H9 (cell line): ENCODE measurements around the gene SAC3D1. TPM values are rescaled to one million over a fixed set of nuclear protein-coding genes. Genes with fewer than 3 reads are reported as not detected.

ENCODE experiments used
- DNase-seq: peaks from one replicate; pipeline ENCODE4 v3.0.0-alpha.2; 2017
- H2AFZ ChIP-seq: one replicate; pipeline ENCODE4 v1.6.1; 2013; ENCODE audit warnings: mild to moderate bottlenecking, low read length, control low read depth, moderate library complexity
- H2AK5ac ChIP-seq: 2 replicates; pipeline ENCODE4 v1.6.1; 2013; ENCODE audit warnings: low read length, control low read depth, mixed read lengths; ENCODE audit not compliant: insufficient read length
- H2BK120ac ChIP-seq: one replicate; pipeline ENCODE4 v1.6.1; 2013; ENCODE audit warnings: low read depth, mild to moderate bottlenecking, low read length, control low read depth, inconsistent platforms; ENCODE audit not compliant: poor library complexity, severe bottlenecking
- H2BK12ac ChIP-seq: 2 replicates; pipeline ENCODE4 v1.6.1; 2013; ENCODE audit warnings: low read length, control low read depth, mixed read lengths, low read depth; ENCODE audit not compliant: insufficient read length
- H2BK15ac ChIP-seq: 2 replicates; pipeline ENCODE4 v1.6.1; 2013; ENCODE audit warnings: low read depth, low read length, control low read depth
- H2BK20ac ChIP-seq: one replicate; pipeline ENCODE4 v1.6.1; 2013; ENCODE audit warnings: low read depth, mild to moderate bottlenecking, low read length, control low read depth, inconsistent platforms; ENCODE audit not compliant: poor library complexity, severe bottlenecking
- H2BK5ac ChIP-seq: 2 replicates; pipeline ENCODE4 v1.6.1; 2013; ENCODE audit warnings: low read length, control low read depth, mixed read lengths; ENCODE audit not compliant: insufficient read length
- H3K14ac ChIP-seq: 2 replicates; pipeline ENCODE4 v1.6.1; 2013; ENCODE audit warnings: low read length, control low read depth; ENCODE audit not compliant: insufficient read depth
- H3K18ac ChIP-seq: 2 replicates; pipeline ENCODE4 v1.6.1; 2013; ENCODE audit warnings: low read depth, mild to moderate bottlenecking, mixed read lengths, low read length, control low read depth; ENCODE audit not compliant: insufficient read length
- H3K23ac ChIP-seq: 2 replicates; pipeline ENCODE4 v1.6.1; 2013; ENCODE audit warnings: low read length, control low read depth, mixed read lengths, low read depth; ENCODE audit not compliant: insufficient read length
- H3K23me2 ChIP-seq: 2 replicates; pipeline ENCODE4 v1.6.1; 2013; ENCODE audit warnings: low read depth, mild to moderate bottlenecking, mixed read lengths, low read length, control low read depth; ENCODE audit not compliant: insufficient read length, poor library complexity, severe bottlenecking
- H3K27ac ChIP-seq: 2 replicates; pipeline ENCODE4 v1.5.1; 2013; ENCODE audit warnings: low read length, control low read depth, mixed read lengths, low read depth; ENCODE audit not compliant: insufficient read length
- H3K27me3 ChIP-seq: 2 replicates; pipeline ENCODE4 v1.6.1; 2013; ENCODE audit warnings: low read length, control low read depth, inconsistent platforms; ENCODE audit not compliant: insufficient read depth
- H3K4ac ChIP-seq: 2 replicates; pipeline ENCODE4 v1.6.1; 2013; ENCODE audit warnings: low read depth, mild to moderate bottlenecking, control low read depth, inconsistent platforms, low read length, moderate library complexity
- H3K4me1 ChIP-seq: 2 replicates; pipeline ENCODE4 v1.6.1; 2013; ENCODE audit warnings: low read length, control low read depth, inconsistent platforms; ENCODE audit not compliant: insufficient read depth
- H3K4me2 ChIP-seq: 2 replicates; pipeline ENCODE4 v1.6.1; 2013; ENCODE audit warnings: low read length, control low read depth, mixed read lengths; ENCODE audit not compliant: insufficient read length, insufficient read depth
- H3K56ac ChIP-seq: 2 replicates; pipeline ENCODE4 v1.6.1; 2013; ENCODE audit warnings: low read depth, mild to moderate bottlenecking, mixed read lengths, low read length, control low read depth; ENCODE audit not compliant: insufficient read length
- H3K79me1 ChIP-seq: 2 replicates; pipeline ENCODE4 v1.6.1; 2013; ENCODE audit warnings: low read depth, mild to moderate bottlenecking, moderate library complexity, low read length, control low read depth, inconsistent platforms; ENCODE audit not compliant: insufficient read depth, poor library complexity, severe bottlenecking
- H3K79me2 ChIP-seq: 2 replicates; pipeline ENCODE4 v1.6.1; 2013; ENCODE audit warnings: low read length, control low read depth, inconsistent platforms; ENCODE audit not compliant: insufficient read depth
- H3K9ac ChIP-seq: 2 replicates; pipeline ENCODE4 v1.6.1; 2013; ENCODE audit warnings: low read length, control low read depth, mixed read lengths; ENCODE audit not compliant: insufficient read length; ENCODE audit errors: extremely low read depth
- H3K9me3 ChIP-seq: one replicate; pipeline ENCODE4 v1.6.1; 2013; ENCODE audit warnings: low read depth, low read length, inconsistent platforms; ENCODE audit not compliant: control insufficient read depth
- H3T11ph ChIP-seq: one replicate; pipeline ENCODE4 v1.6.1; 2013; ENCODE audit warnings: mild to moderate bottlenecking, low read length, control low read depth, inconsistent platforms
- H4K20me1 ChIP-seq: one replicate; pipeline ENCODE4 v1.6.1; 2013; ENCODE audit not compliant: control insufficient read depth, insufficient read length, insufficient read depth
- H4K5ac ChIP-seq: 2 replicates; pipeline ENCODE4 v1.6.1; 2013; ENCODE audit warnings: low read depth, mild to moderate bottlenecking, mixed read lengths, low read length, control low read depth; ENCODE audit not compliant: insufficient read length
- H4K8ac ChIP-seq: replicated peaks from 2 replicates; pipeline ENCODE4 v1.6.1; 2013; ENCODE audit warnings: low read length, control low read depth, mixed read lengths, low read depth; ENCODE audit not compliant: insufficient read length
- H4K91ac ChIP-seq: 2 replicates; pipeline ENCODE4 v1.6.1; 2013; ENCODE audit warnings: low read depth, mild to moderate bottlenecking, moderate library complexity, mixed read lengths, low read length, control low read depth; ENCODE audit not compliant: insufficient read length
- H3K27ac Mint-ChIP-seq, 3 experiments: 2 replicates in 2 of 3; 3 replicates in 1 of 3; pipeline ENCODE4 v1.8.0; 2020 to 2021; ENCODE audit warnings: mixed read lengths in 3 of 3, mild to moderate bottlenecking in 1 of 3, moderate library complexity in 1 of 3
- H3K27me3 Mint-ChIP-seq: 2 replicates; pipeline ENCODE4 v1.8.0; 2021; ENCODE audit warnings: low read depth, mild to moderate bottlenecking, moderate library complexity, mixed read lengths
- H3K36me3 Mint-ChIP-seq, 3 experiments: 2 replicates in 2 of 3; 3 replicates in 1 of 3; pipeline ENCODE4 v1.8.0; 2020 to 2021; ENCODE audit warnings: low read depth in 3 of 3, mixed read lengths in 3 of 3; ENCODE audit not compliant: insufficient read depth in 1 of 3
- H3K4me1 Mint-ChIP-seq, 2 experiments: 2 replicates each; pipeline ENCODE4 v1.8.0; 2020; ENCODE audit warnings: mixed read lengths in 2 of 2
- H3K4me3 Mint-ChIP-seq, 2 experiments: 2 replicates in 1 of 2; 3 replicates in 1 of 2; pipeline ENCODE4 v1.8.0; 2020 to 2021; ENCODE audit warnings: mild to moderate bottlenecking in 2 of 2, mixed read lengths in 2 of 2, moderate library complexity in 1 of 2
- H3K9me3 Mint-ChIP-seq, 2 experiments: 2 replicates in 1 of 2; 3 replicates in 1 of 2; pipeline ENCODE4 v1.8.0; 2020; ENCODE audit warnings: mild to moderate bottlenecking in 2 of 2, mixed read lengths in 2 of 2, moderate library complexity in 1 of 2
- WGBS: extraction: QIAGEN DNeasy Blood & Tissue Kit; methylation state at CpG from one replicate; pipeline ENCODE4 v1.1.7; 2013; ENCODE audit warnings: missing lambda C conversion rate, low lambda C conversion rate, mixed read lengths; ENCODE audit not compliant: insufficient read length; ENCODE audit errors: extremely low coverage; 5-methylcytosine and 5-hydroxymethylcytosine counted together
- total RNA-seq: library from RNA; stranded (reverse); gene quantifications from 2 replicates; pipeline ENCODE4 v1.2.1, GENCODE V29; 2021
- TF ChIP-seq, protein P1 (sequence below): fragments of 200-600 bp; sonication (generic); conservative IDR thresholded peaks from 3 replicates; pipeline ENCODE4 v1.8.0; 2021; ENCODE audit warnings: antibody characterized with exemption, mild to moderate bottlenecking

SAC3D1 gene
- total RNA-seq, 1 experiment from 2014 or later = 20.7 TPM

- H3K9me3 Mint-ChIP-seq = no peaks in the 10 kb centered on the region
- Histone ChIP-seq H2BK120ac (no peak overlapping the region), H3K23me2 (no peaks in the 10 kb centered on the region), H3K23ac (no peak overlapping the region), H3K9ac (no peak overlapping the region), H3K27ac (no peak overlapping the region), H3K79me2 (no peaks in the 10 kb centered on the region), H2AK5ac (no peak overlapping the region), H4K91ac (no peak overlapping the region), H3K4ac (no peak overlapping the region), H2BK12ac (no peak overlapping the region), H2BK5ac (no peak overlapping the region), H3K4me1 (no peaks in the 10 kb centered on the region), H2BK15ac (no peak overlapping the region), H3K56ac (no peak overlapping the region), H4K20me1 (no peaks in the 10 kb centered on the region), H2AFZ (no peak overlapping the region), H3K4me2 (no peak overlapping the region), H3K9me3 (no peaks in the 10 kb centered on the region), H4K8ac (no peak overlapping the region), H3K14ac (no peak overlapping the region), H3K27me3 (no peaks in the 10 kb centered on the region), H3T11ph (no peak overlapping the region), H3K18ac (no peak overlapping the region), H4K5ac (no peak overlapping the region), H3K79me1 (no peaks in the 10 kb centered on the region), H2BK20ac (no peak overlapping the region)
- no peaks in the 10 kb centered on the region for H3K36me3 Mint-ChIP-seq
- DNase-seq = no peak
- peaks cover 2% of the 10 kb centered on the region in 2 experiments for H3K4me1 Mint-ChIP-seq
- WGBS = no CpG with 5 or more reads among the region's 7 CpGs
- peaks cover 1% of the 10 kb centered on the region; the same call in 1 of the 2 replicates for H3K27me3 Mint-ChIP-seq
- no peak overlapping the region for H3K27ac Mint-ChIP-seq
- H3K4me3 Mint-ChIP-seq = no peak overlapping the region
- TF ChIP-seq, protein P1, sequence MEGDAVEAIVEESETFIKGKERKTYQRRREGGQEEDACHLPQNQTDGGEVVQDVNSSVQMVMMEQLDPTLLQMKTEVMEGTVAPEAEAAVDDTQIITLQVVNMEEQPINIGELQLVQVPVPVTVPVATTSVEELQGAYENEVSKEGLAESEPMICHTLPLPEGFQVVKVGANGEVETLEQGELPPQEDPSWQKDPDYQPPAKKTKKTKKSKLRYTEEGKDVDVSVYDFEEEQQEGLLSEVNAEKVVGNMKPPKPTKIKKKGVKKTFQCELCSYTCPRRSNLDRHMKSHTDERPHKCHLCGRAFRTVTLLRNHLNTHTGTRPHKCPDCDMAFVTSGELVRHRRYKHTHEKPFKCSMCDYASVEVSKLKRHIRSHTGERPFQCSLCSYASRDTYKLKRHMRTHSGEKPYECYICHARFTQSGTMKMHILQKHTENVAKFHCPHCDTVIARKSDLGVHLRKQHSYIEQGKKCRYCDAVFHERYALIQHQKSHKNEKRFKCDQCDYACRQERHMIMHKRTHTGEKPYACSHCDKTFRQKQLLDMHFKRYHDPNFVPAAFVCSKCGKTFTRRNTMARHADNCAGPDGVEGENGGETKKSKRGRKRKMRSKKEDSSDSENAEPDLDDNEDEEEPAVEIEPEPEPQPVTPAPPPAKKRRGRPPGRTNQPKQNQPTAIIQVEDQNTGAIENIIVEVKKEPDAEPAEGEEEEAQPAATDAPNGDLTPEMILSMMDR = no peak
These were observed 33.0 kb upstream of the SAC3D1 start for GRCh38 chr11:65008016-65008415.
